Right lobe of liver (tissue), 4 donors: ENCODE measurements around the gene CTDP1.

Source experiments
- POLR2A ChIP-seq: fragments of 450-650 bp; IDR thresholded peaks from one replicate; pipeline ENCODE4 v1.6.1; 2017; ENCODE audit warnings: antibody characterized with exemption, mild to moderate bottlenecking
- TF ChIP-seq, protein P1 (sequence below), 4 donors: fragments of 200-600 bp in 3 of 4; fragments of 450-650 bp in 1 of 4; IDR thresholded peaks; one replicate each; pipeline versions ENCODE4 v1.5.1 to v1.8.0; 2016 to 2022; ENCODE audit warnings: antibody characterized with exemption in 4 of 4, mild to moderate bottlenecking in 2 of 4
- donor health status: DM: no; HTN: no; CAD: no.
- donor health status: DM: no; HTN: no; CAD: no.
- donor health status: DM: no; HTN: yes; CAD: no.

- no peak for TF ChIP-seq POLR2A
- TF ChIP-seq, protein P1, sequence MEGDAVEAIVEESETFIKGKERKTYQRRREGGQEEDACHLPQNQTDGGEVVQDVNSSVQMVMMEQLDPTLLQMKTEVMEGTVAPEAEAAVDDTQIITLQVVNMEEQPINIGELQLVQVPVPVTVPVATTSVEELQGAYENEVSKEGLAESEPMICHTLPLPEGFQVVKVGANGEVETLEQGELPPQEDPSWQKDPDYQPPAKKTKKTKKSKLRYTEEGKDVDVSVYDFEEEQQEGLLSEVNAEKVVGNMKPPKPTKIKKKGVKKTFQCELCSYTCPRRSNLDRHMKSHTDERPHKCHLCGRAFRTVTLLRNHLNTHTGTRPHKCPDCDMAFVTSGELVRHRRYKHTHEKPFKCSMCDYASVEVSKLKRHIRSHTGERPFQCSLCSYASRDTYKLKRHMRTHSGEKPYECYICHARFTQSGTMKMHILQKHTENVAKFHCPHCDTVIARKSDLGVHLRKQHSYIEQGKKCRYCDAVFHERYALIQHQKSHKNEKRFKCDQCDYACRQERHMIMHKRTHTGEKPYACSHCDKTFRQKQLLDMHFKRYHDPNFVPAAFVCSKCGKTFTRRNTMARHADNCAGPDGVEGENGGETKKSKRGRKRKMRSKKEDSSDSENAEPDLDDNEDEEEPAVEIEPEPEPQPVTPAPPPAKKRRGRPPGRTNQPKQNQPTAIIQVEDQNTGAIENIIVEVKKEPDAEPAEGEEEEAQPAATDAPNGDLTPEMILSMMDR (IDR thresholded peaks at IDR 0.05), result no peak
These were observed 61.7 kb downstream of the CTDP1 start for GRCh38 chr18:79741362-79741700.
